ENCODE results near the gene CEP295NL. TPM values are rescaled to one million over a fixed set of nuclear protein-coding genes. Genes with fewer than 3 reads are reported as not detected.
A peak's percentile ranks its signal among the peaks of the same experiment; 100 is the strongest.

The CEP295NL gene
- total and polyA plus RNA-seq, 9 donors, result 0.25 to 8.0 (median 4.4) TPM

- H3K27ac ChIP-seq, result no peak overlapping the region
- WGBS, 3 donors, result 77 to 84% (median 80%) methylated on average over 9 of the region's 9 CpGs
- no peaks in the 10 kb centered on the region for H3K4me1 ChIP-seq (ENCODE audit: insufficient read depth)
- no peaks in the 10 kb centered on the region for H3K27me3 ChIP-seq
- DNase-seq, result no peak
- H3K4me3 ChIP-seq, result no peak overlapping the region
- no peaks in the 10 kb centered on the region for H3K36me3 ChIP-seq
- intact Hi-C loops (cut with DNase I), result no loop called here
- TF ChIP-seq, protein P1, sequence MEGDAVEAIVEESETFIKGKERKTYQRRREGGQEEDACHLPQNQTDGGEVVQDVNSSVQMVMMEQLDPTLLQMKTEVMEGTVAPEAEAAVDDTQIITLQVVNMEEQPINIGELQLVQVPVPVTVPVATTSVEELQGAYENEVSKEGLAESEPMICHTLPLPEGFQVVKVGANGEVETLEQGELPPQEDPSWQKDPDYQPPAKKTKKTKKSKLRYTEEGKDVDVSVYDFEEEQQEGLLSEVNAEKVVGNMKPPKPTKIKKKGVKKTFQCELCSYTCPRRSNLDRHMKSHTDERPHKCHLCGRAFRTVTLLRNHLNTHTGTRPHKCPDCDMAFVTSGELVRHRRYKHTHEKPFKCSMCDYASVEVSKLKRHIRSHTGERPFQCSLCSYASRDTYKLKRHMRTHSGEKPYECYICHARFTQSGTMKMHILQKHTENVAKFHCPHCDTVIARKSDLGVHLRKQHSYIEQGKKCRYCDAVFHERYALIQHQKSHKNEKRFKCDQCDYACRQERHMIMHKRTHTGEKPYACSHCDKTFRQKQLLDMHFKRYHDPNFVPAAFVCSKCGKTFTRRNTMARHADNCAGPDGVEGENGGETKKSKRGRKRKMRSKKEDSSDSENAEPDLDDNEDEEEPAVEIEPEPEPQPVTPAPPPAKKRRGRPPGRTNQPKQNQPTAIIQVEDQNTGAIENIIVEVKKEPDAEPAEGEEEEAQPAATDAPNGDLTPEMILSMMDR (IDR thresholded peaks at IDR 0.05), result no peak
- TF ChIP-seq POLR2A (IDR thresholded peaks at IDR 0.05) (no peak), EP300 (IDR thresholded peaks at IDR 0.05) (no peak)
- H3K9me3 ChIP-seq, result no peaks in the 10 kb centered on the region
Observed at GRCh38 chr17:78844301-78845005, 58.5 kb downstream of the CEP295NL start.

- intact Hi-C loops (cut with DNase I), result no loop called here
- no peak for TF ChIP-seq POLR2A (IDR thresholded peaks at IDR 0.05)
- TF ChIP-seq, protein P1 (IDR thresholded peaks at IDR 0.05), result peak in 1 of 3 donors; percentile 29
- no peak for TF ChIP-seq EP300 (IDR thresholded peaks at IDR 0.05)
- peaks cover 6% of the 10 kb centered on the region for H3K4me1 ChIP-seq (ENCODE audit: insufficient read depth)
- 55 to 60% (median 58%) methylated on average over 10 of the region's 10 CpGs for WGBS, 3 donors
- no peak for DNase-seq
- H3K27me3 ChIP-seq, result no peaks in the 10 kb centered on the region
- no peak overlapping the region for H3K4me3 ChIP-seq
- no peak overlapping the region for H3K27ac ChIP-seq
- H3K36me3 ChIP-seq, result no peaks in the 10 kb centered on the region
- no peaks in the 10 kb centered on the region for H3K9me3 ChIP-seq
Observed at GRCh38 chr17:78842881-78843565, 60.0 kb downstream of the CEP295NL start.

GRCh38 chr17:78840780-78841611 is 62.0 kb downstream of the CEP295NL start, which contains the start of gene USP36:
Gene USP36, minus strand, starts transcription at chr17:78840814. Its CDS starts 4,451 bp downstream, at chr17:78836363.
- intact Hi-C loops (cut with DNase I), result no loop called here
- TF ChIP-seq, protein P1 (IDR thresholded peaks at IDR 0.05), result peak in 2 of 3 donors; percentile 18 to 34
- TF ChIP-seq EP300 (IDR thresholded peaks at IDR 0.05) (peak; percentile 97), POLR2A (IDR thresholded peaks at IDR 0.05) (peak; percentile 98)
- 0% methylated on average over 68 to 74 of the region's 74 CpGs for WGBS, 3 donors

More at GRCh38 chr17:78840780-78841611, 62.0 kb downstream of the CEP295NL start, which contains the start of gene USP36:
- H3K27me3 ChIP-seq, result no peaks in the 10 kb centered on the region
- DNase-seq, result peak; percentile 100
- H3K9me3 ChIP-seq, result no peaks in the 10 kb centered on the region
- peak within 1 kb of the TSS; percentile 92 for H3K4me3 ChIP-seq
- peaks cover 6% of the 10 kb centered on the region for H3K4me1 ChIP-seq (ENCODE audit: insufficient read depth)
- H3K36me3 ChIP-seq, result no peaks in the 10 kb centered on the region
- peak within 1 kb of the TSS; percentile 96 to 97 for H3K27ac ChIP-seq

Other genes with a start within 250 kb of the CEP295NL start
- gene CYTH1, start 120.9 kb downstream of the CEP295NL start, total RNA-seq, result 10 to 100 TPM; 17.4 to 27.0 (median 24.4) TPM
- gene CYTH1, start 120.9 kb downstream of the CEP295NL start, polyA plus RNA-seq, result 10 to 100 TPM; 15.1 to 35.3 TPM
- 100 to 1,000 TPM in 2 of 7 donors, 10 to 100 TPM in 5; 56.0 to 127 (median 69.2) TPM for gene USP36, start 62.4 kb downstream of the CEP295NL start, total RNA-seq
- 10 to 100 TPM; 38.7 to 59.1 TPM for gene USP36, start 62.4 kb downstream of the CEP295NL start, polyA plus RNA-seq
- 100 to 1,000 TPM; 221 to 854 (median 693) TPM for gene TIMP2, start 22.2 kb upstream of the CEP295NL start, total RNA-seq
- gene TIMP2, start 22.2 kb upstream of the CEP295NL start, polyA plus RNA-seq, result 1,000 to 10,000 TPM in 1 of 2 donors, 100 to 1,000 TPM in 1; 542 to 1,422 TPM
- gene LGALS3BP, start 76.7 kb upstream of the CEP295NL start, total RNA-seq, result 100 to 1,000 TPM; 191 to 584 (median 250) TPM
- gene LGALS3BP, start 76.7 kb upstream of the CEP295NL start, polyA plus RNA-seq, result 100 to 1,000 TPM; 214 to 251 TPM
- 10 to 100 TPM; 20.4 to 48.8 (median 34.3) TPM for gene CANT1, start 106.6 kb upstream of the CEP295NL start, total RNA-seq
- 10 to 100 TPM; 18.6 to 33.8 TPM for gene CANT1, start 106.6 kb upstream of the CEP295NL start, polyA plus RNA-seq
- 10 to 100 TPM; 41.1 to 85.9 (median 53.5) TPM for gene C1QTNF1, start 121.0 kb upstream of the CEP295NL start, total RNA-seq
- gene C1QTNF1, start 121.0 kb upstream of the CEP295NL start, polyA plus RNA-seq, result 10 to 100 TPM; 17.9 to 69.4 TPM
- 10 to 100 TPM; 21.0 to 61.5 (median 48.2) TPM for gene ENGASE, start 171.6 kb upstream of the CEP295NL start, total RNA-seq
- gene ENGASE, start 171.6 kb upstream of the CEP295NL start, polyA plus RNA-seq, result 10 to 100 TPM in 1 of 2 donors, 1 to 10 TPM in 1; 6.0 to 32.0 TPM